ENCODE measurements around the gene SLC35A5. TPM values are rescaled to one million over a fixed set of nuclear protein-coding genes. Genes with fewer than 3 reads are reported as not detected.

The SLC35A5 gene
- polyA plus RNA-seq, 4 donors, result 59.3 to 74.5 (median 67.5) TPM

- DNase-seq (ENCODE audit: low read depth in 4 of 4, low spot score in 2 of 4), result no peak
These were observed 7.4 kb downstream of the SLC35A5 start for GRCh38 chr3:112569265-112569664.

- DNase-seq (ENCODE audit: low read depth in 4 of 4, low spot score in 2 of 4), result no peak
These were observed 10.9 kb downstream of the SLC35A5 start for GRCh38 chr3:112572701-112573100.

- no peak for DNase-seq (ENCODE audit: low read depth in 4 of 4, low spot score in 2 of 4)
These were observed 17.4 kb downstream of the SLC35A5 start for GRCh38 chr3:112579232-112579631.

GRCh38 chr3:112579697-112580096, 17.9 kb downstream of the SLC35A5 start:
- DNase-seq (ENCODE audit: low read depth in 4 of 4, low spot score in 2 of 4), result no peak

- DNase-seq (ENCODE audit: low read depth in 4 of 4, low spot score in 2 of 4), result peak in 3 of 4 donors; percentile 17 to 33 (median 24)
These were observed 20.5 kb downstream of the SLC35A5 start for GRCh38 chr3:112582244-112582874.

- DNase-seq (ENCODE audit: low read depth in 4 of 4, low spot score in 2 of 4), result no peak
These were observed 21.3 kb downstream of the SLC35A5 start for GRCh38 chr3:112583105-112583504.

GRCh38 chr3:112585782-112586181, 23.9 kb downstream of the SLC35A5 start:
- no peak for DNase-seq (ENCODE audit: low read depth in 4 of 4, low spot score in 2 of 4)

GRCh38 chr3:112587336-112587735, 25.5 kb downstream of the SLC35A5 start:
- DNase-seq (ENCODE audit: low read depth in 4 of 4, low spot score in 2 of 4), result no peak

- no peak for DNase-seq (ENCODE audit: low read depth in 4 of 4, low spot score in 2 of 4)
These were observed 31.4 kb downstream of the SLC35A5 start for GRCh38 chr3:112593258-112593657.

GRCh38 chr3:112594856-112595255, 33.0 kb downstream of the SLC35A5 start:
- DNase-seq (ENCODE audit: low read depth in 4 of 4, low spot score in 2 of 4), result no peak

GRCh38 chr3:112597945-112598344, 36.1 kb downstream of the SLC35A5 start:
- no peak for DNase-seq (ENCODE audit: low read depth in 4 of 4, low spot score in 2 of 4)

- DNase-seq (ENCODE audit: low read depth in 4 of 4, low spot score in 2 of 4), result no peak
These were observed 36.9 kb downstream of the SLC35A5 start for GRCh38 chr3:112598731-112599130.

GRCh38 chr3:112602217-112602838, 40.5 kb downstream of the SLC35A5 start:
- DNase-seq (ENCODE audit: low read depth in 4 of 4, low spot score in 2 of 4), result no peak

- no peak for DNase-seq (ENCODE audit: low read depth in 4 of 4, low spot score in 2 of 4)
These were observed 42.7 kb downstream of the SLC35A5 start for GRCh38 chr3:112604536-112604935.

GRCh38 chr3:112605285-112605684, 43.4 kb downstream of the SLC35A5 start:
- DNase-seq (ENCODE audit: low read depth in 4 of 4, low spot score in 2 of 4), result no peak

- no peak for DNase-seq (ENCODE audit: low read depth in 4 of 4, low spot score in 2 of 4)
These were observed 44.3 kb downstream of the SLC35A5 start for GRCh38 chr3:112606098-112606497.

- DNase-seq (ENCODE audit: low read depth in 4 of 4, low spot score in 2 of 4), result peak in 1 of 4 donors; percentile 19
These were observed 46.0 kb downstream of the SLC35A5 start for GRCh38 chr3:112607863-112608262.

GRCh38 chr3:112610121-112610520, 48.3 kb downstream of the SLC35A5 start:
- DNase-seq (ENCODE audit: low read depth in 4 of 4, low spot score in 2 of 4), result no peak

- no peak for DNase-seq (ENCODE audit: low read depth in 4 of 4, low spot score in 2 of 4)
These were observed 50.1 kb downstream of the SLC35A5 start for GRCh38 chr3:112611752-112612515.

GRCh38 chr3:112615989-112616731, 54.3 kb downstream of the SLC35A5 start:
- DNase-seq (ENCODE audit: low read depth in 4 of 4, low spot score in 2 of 4), result no peak

- no peak for DNase-seq (ENCODE audit: low read depth in 4 of 4, low spot score in 2 of 4)
These were observed 55.4 kb downstream of the SLC35A5 start for GRCh38 chr3:112617285-112617684.
